ENCODE measurements around the gene TNFAIP8L1.

Gene TNFAIP8L1

GRCh38 chr19:4600893-4601292, 38.4 kb upstream of the TNFAIP8L1 start:
- DNase-seq (ENCODE audit: low spot score), result no peak
- no peak for TF ChIP-seq CTCF (IDR thresholded peaks at IDR 0.05)
- H3K4me3 ChIP-seq, result no peak overlapping the region
- no peak overlapping the region for H3K27ac ChIP-seq

DNA sequence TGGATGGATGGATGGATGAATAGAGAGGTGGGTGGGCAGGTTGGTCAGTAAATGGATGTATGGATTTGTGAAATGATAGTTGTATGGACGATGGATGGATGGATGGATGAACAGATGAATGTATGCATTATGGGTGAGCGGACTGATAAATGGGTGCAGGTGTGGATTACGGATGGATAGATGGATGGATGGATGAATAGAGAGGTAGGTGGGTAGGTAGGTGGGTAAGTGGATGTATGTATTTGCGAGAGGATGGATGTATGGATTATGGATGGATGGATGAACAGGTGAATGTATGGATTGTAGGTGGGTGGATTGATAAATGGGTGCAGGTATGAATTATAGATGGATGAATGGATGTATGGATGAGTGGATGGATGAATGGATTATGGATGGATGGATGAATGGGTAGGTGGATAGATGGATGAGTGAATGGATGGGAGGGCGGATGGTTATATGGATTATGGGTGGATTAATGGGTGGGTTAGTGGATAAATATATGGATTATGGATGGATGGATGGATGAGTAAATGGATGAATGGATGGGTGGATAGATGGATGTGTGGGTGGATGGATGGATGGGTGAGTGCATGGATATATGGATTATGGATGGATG, 37.0 kb upstream of the TNFAIP8L1 start:
- no peak overlapping the region for H3K4me3 ChIP-seq
- no peak overlapping the region for H3K27ac ChIP-seq
- DNase-seq (ENCODE audit: low spot score), result no peak
- no peak for TF ChIP-seq CTCF (IDR thresholded peaks at IDR 0.05)

DNA sequence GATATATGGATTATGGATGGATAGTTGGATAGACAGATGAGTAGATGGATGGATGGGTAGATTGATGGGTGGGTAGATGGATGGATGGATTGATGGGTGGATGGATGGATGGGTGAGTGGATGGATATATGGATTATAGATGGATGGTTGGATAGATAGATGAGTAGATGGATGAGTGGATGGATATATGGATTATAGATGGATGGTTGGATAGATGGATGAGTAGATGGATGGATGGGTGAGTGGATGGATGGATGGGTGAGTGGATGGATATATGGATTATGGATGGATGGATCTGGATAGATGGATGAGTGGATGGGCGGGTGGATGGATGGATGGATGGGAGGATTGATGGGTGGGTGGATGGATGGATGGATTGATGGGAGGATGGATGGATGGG, 36.4 kb upstream of the TNFAIP8L1 start:
- H3K4me3 ChIP-seq, result no peak overlapping the region
- no peak for TF ChIP-seq CTCF (IDR thresholded peaks at IDR 0.05)

GRCh38 chr19:4604912-4605311, 34.4 kb upstream of the TNFAIP8L1 start:
- no peak overlapping the region for H3K27ac ChIP-seq
- no peak for TF ChIP-seq CTCF (IDR thresholded peaks at IDR 0.05)
- no peak for DNase-seq (ENCODE audit: low spot score)
- no peak overlapping the region for H3K4me3 ChIP-seq

More for the DNA sequence above, 36.4 kb upstream of the TNFAIP8L1 start:
- DNase-seq (ENCODE audit: low spot score), result no peak
- no peak overlapping the region for H3K27ac ChIP-seq

- Histone ChIP-seq H3K4me3 (no peak overlapping the region), H3K27ac (no peak overlapping the region)
- no peak for TF ChIP-seq CTCF (IDR thresholded peaks at IDR 0.05)
- DNase-seq (ENCODE audit: low spot score), result no peak
Observed at GRCh38 chr19:4606181-4606580, 33.1 kb upstream of the TNFAIP8L1 start.

- TF ChIP-seq CTCF (IDR thresholded peaks at IDR 0.05), result no peak
- DNase-seq (ENCODE audit: low spot score), result no peak
- no peak overlapping the region for H3K27ac ChIP-seq
Observed at GRCh38 chr19:4606921-4607678, 32.2 kb upstream of the TNFAIP8L1 start.

More at GRCh38 chr19:4606921-4607678, 32.2 kb upstream of the TNFAIP8L1 start:
- no peak overlapping the region for H3K4me3 ChIP-seq
